Activated T-helper 1 cell treated with anti-CD3 and anti-CD28 coated beads, Interleukin-2, amount 50 U/mL, for 16 hours (primary cell): Measurements from ENCODE around the gene CHST8.
"Not testable (repeated sequence)": the region's sequence is repeated elsewhere in the genome, so short reads cannot be mapped to it uniquely, and the experiment has no call there.

Experiments
- DNase-seq, 2 donors: peaks; one replicate each; pipeline ENCODE4 v3.0.0-alpha.2; 2020; ENCODE audit warnings: low read depth in 1 of 2, low spot score in 1 of 2

CHST8 gene

GRCh38 chr19:33808399-33808798, 186.6 kb downstream of the CHST8 start:
- no peak for DNase-seq

DNA sequence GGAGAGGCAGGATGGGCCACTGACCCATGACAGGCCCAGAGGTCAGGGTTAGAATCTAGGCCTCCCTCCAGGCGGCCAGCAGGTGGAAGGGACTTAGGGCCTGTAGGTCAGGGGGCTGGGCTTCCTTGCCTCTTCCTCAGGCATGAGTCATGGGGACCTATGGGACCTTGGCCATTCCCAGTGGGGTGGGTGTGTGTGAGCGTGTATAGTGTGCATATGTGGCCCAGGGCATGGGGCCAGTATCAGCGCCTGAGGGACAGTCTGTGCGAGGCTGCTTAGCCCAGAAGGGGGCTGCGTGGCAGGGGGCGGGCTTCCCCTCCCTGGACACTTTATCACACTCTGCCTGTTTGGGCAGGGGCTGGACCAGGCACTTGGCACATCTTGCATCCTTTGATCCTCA, 188.2 kb downstream of the CHST8 start:
- no peak for DNase-seq

DNA sequence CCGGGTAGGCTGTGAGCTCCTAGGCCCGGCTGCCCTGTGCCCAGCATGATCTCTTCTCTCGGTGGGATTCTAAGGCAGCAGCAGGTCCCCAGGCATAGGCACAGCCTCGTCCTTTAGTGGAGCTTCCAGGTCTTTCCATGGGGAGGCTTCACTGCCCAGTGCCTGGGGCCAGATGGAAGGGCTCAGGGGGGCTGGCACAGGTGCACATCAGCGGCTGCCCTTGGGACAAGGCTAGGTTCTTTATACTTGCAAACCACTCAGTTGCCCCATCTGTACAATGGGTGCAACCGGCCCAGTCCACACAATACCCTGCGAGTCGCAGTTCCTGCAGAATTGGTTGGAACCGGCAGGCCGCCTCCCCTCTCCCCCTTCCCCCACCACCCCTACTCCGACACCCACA, 189.1 kb downstream of the CHST8 start:
- no peak for DNase-seq

DNA sequence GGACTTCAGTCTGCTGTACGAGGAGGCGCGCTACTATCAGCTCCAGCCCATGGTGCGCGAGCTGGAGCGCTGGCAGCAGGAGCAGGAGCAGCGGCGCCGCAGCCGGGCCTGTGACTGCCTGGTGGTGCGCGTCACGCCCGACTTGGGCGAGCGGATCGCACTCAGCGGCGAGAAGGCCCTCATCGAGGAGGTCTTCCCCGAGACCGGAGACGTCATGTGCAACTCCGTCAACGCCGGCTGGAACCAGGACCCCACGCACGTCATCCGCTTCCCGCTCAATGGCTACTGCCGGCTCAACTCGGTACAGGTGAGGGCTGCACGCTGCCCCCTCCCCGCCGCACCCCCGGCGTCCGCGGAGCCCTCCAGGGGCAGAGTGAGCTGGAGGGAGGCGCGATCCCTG, 189.5 kb downstream of the CHST8 start:
- DNase-seq: no peak

- DNase-seq: no peak
These were observed 190.1 kb downstream of the CHST8 start for GRCh38 chr19:33811736-33812387.

GRCh38 chr19:33812388-33813330, 190.9 kb downstream of the CHST8 start:
- DNase-seq: no peak

- no peak for DNase-seq
These were observed 191.8 kb downstream of the CHST8 start for GRCh38 chr19:33813391-33814101.

GRCh38 chr19:33814181-33815165, 192.7 kb downstream of the CHST8 start:
- no peak for DNase-seq

GRCh38 chr19:33815380-33816340, 193.9 kb downstream of the CHST8 start:
- no peak for DNase-seq

DNA sequence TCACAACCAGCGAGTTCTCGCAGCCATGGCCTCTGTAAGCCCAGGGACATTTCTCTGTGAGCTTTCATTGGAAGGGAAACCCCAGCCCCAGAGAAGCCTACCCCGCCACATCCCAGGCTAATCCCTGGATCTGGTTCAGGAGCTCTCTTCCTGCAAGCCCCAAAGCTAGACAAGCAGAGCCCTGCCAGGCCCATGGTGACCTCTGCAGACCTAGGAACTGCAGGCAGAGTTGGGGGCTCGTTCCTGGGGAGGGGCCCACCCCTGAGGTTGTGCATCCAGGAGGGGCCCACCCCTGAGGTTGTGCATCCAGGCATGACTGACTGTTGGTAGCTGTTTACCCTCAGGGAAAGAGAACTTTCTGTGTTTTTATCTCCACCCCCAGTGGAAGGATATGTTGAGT, 196.7 kb downstream of the CHST8 start:
- DNase-seq: no peak

DNA sequence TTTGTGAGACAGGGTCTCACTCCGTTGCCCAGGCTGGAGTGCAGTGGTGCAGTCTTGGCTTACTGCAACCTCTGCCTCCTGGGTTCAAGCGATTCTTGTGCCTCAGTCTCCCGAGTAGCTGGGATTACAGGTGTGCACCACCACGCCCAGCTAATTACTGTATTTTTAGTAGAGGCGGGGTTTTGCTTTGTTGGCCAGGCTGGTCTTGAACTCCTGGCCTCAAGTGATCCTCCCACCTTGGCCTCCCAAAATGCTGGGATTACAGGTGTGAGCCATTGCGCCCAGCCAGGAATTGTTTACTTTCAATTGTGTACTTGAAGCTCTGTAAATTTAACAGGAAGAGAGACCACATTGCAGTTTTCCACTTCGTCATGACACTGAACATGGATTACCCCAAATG, 197.3 kb downstream of the CHST8 start:
- not testable (repeated sequence) for DNase-seq

DNA sequence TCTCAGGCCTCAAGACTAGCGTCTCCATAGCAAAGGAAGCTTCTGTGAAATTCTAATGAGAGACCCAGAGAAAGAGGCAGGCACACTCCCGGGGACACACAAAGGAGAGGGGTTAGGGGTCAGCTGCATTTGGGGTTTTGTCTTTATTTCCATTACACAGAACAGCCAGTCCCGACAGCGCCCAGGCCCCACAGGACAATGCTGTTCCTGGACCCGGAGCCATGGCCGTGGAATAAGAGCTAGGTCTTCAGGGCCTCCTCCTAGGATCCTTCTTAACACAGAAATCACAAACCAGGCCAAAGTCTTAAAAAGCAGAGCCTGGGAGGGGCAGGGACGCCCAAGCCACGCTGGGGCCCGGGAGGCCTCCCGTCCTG, 197.7 kb downstream of the CHST8 start:
- DNase-seq: no peak

GRCh38 chr19:33819880-33820781, 198.4 kb downstream of the CHST8 start:
- DNase-seq: peak; percentile 22 to 29

DNA sequence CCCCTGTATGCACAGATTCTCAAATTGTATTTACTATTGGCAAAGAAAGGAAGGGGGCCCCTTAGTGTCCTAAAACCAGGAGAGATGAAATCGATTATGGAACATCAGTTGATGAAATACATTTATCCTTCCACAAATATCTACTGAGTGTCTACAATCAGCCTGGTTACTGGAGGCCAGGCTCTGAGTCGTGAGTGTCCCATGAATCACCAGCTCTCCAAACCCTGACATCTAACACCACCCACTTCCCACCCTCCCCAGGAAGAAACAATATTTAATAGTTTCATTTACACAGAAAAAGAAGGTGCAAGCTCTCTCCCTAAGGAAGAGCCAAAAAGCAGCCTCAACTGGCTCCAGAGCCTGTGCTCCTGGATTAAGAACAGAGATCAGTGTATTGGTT, 200.1 kb downstream of the CHST8 start:
- no peak for DNase-seq
